Loucy (cell line): Measurements from ENCODE around the gene ROPN1B.
A peak's percentile ranks its signal among the peaks of the same experiment; 100 is the strongest.
"Not testable (repeated sequence)": the region's sequence is repeated elsewhere in the genome, so short reads cannot be mapped to it uniquely, and the experiment has no call there.

Experiments
- H2AFZ ChIP-seq: fragments of 200-600 bp; sonication (generic); 2 replicates; pipeline ENCODE4 v1.6.0; 2016; ENCODE audit warnings: antibody characterized with exemption, mild to moderate bottlenecking, low read length, moderate library complexity
- H3F3A ChIP-seq: fragments of 200-600 bp; 2 replicates; pipeline ENCODE4 v1.6.0; 2016; ENCODE audit warnings: antibody characterized with exemption, low read depth, mild to moderate bottlenecking
- H3K27me3 ChIP-seq: fragments of 200-600 bp; sonication (generic); 2 replicates; pipeline ENCODE4 v1.6.1; 2014; ENCODE audit warnings: low read length, mild to moderate bottlenecking; ENCODE audit not compliant: insufficient read depth, poor library complexity, severe bottlenecking
- H3K36me3 ChIP-seq: fragments of 200-600 bp; sonication (generic); 2 replicates; pipeline ENCODE4 v1.6.1; 2016; ENCODE audit warnings: low read length; ENCODE audit not compliant: insufficient read depth
- H3K4me1 ChIP-seq: fragments of 200-600 bp; sonication (generic); 2 replicates; pipeline ENCODE4 v1.5.1; 2014; ENCODE audit warnings: low read length, mild to moderate bottlenecking; ENCODE audit not compliant: insufficient read depth, poor library complexity, severe bottlenecking
- H3K4me2 ChIP-seq: fragments of 200-600 bp; sonication (generic); 2 replicates; pipeline ENCODE4 v1.6.0; 2014; ENCODE audit warnings: antibody characterized with exemption, low read length, low read depth, mild to moderate bottlenecking; ENCODE audit not compliant: poor library complexity, severe bottlenecking
- H3K4me3 ChIP-seq: fragments of 200-600 bp; sonication (generic); 2 replicates; pipeline ENCODE4 v1.5.1; 2014; ENCODE audit warnings: low read length, mild to moderate bottlenecking, mixed read lengths; ENCODE audit not compliant: poor library complexity, severe bottlenecking
- H3K79me2 ChIP-seq: fragments of 200-600 bp; sonication (generic); 2 replicates; pipeline ENCODE4 v1.6.1; 2014; ENCODE audit warnings: low read length; ENCODE audit not compliant: insufficient read depth
- H3K9ac ChIP-seq: fragments of 200-600 bp; sonication (generic); 2 replicates; pipeline ENCODE4 v1.6.0; 2014; ENCODE audit warnings: mild to moderate bottlenecking, low read depth, low read length, moderate library complexity; ENCODE audit not compliant: poor library complexity, severe bottlenecking
- H3K9me2 ChIP-seq: fragments of 200-600 bp; sonication (generic); replicated peaks from 2 replicates; pipeline ENCODE4 v1.6.1; 2016; ENCODE audit warnings: low read depth, low read length, mixed read lengths
- H3K9me3 ChIP-seq: fragments of 200-600 bp; sonication (generic); 2 replicates; pipeline ENCODE4 v1.6.1; 2014; ENCODE audit warnings: mild to moderate bottlenecking, antibody characterized with exemption, low read length, low read depth; ENCODE audit not compliant: insufficient read depth
- H4K20me1 ChIP-seq: fragments of 200-600 bp; sonication (generic); 2 replicates; pipeline ENCODE4 v1.6.0; 2014; ENCODE audit warnings: antibody characterized with exemption, low read length, mild to moderate bottlenecking; ENCODE audit not compliant: insufficient read depth, poor library complexity, severe bottlenecking
- TF ChIP-seq, protein P1 (sequence below): fragments of 200-600 bp; sonication (generic); conservative IDR thresholded peaks from 2 replicates; pipeline ENCODE4 v1.5.1; 2014; ENCODE audit warnings: mild to moderate bottlenecking, antibody characterized with exemption, low read length

ROPN1B gene

DNA sequence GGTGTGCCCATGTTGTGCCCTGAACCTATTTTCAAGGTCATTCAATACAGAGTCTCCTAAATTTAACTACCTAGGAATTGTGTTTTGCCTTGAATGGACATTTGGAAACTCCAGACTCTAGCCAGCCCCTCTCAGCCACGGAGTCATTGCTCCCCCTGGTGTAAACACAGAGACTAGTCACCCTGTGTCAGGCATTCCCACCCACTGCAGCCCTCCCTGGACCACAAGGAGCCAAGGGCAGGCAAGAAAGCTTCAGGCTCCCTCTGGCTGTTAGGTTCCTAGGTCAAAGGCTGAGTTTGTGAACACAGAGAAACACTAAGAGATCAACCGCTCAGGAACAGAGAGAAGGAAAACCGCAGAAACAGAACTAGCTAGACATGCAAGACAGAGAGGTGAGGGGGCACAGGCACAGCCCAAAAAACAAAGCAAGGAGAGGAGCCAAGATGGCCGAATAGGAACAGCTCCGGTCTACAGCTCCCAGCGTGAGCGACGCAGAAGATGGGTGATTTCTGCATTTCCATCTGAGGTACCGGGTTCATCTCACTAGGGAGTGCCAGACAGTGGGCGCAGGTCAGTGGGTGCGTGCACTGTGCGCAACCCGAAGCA, 32.7 kb upstream of the ROPN1B start:
- H2AFZ ChIP-seq: not testable (repeated sequence)

DNA sequence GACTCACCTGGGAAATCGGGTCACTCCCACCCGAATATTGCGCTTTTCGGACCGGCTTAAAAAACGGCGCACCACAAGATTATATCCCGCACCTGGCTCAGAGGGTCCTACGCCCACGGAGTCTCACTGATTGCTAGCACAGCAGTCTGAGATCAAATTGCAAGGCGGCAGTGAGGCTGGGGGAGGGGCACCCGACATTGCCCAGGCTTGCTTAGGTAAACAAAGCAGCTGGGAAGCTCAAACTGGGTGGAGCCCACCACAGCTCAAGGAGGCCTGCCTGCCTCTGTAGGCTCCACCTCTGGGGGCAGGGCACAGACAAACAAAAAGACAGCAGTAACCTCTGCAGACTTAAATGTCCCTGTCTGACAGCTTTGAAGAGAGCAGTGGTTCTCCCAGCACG, 32.1 kb upstream of the ROPN1B start:
- H2AFZ ChIP-seq, H3K4me3 ChIP-seq, H3K9me2 ChIP-seq, H3K36me3 ChIP-seq, H3K27me3 ChIP-seq, H4K20me1 ChIP-seq, H3K9ac ChIP-seq, H3K4me1 ChIP-seq, H3K4me2 ChIP-seq, H3K79me2 ChIP-seq, H3F3A ChIP-seq, H3K9me3 ChIP-seq: not testable (repeated sequence)

More for the DNA sequence above, 32.7 kb upstream of the ROPN1B start:
- not testable (repeated sequence) for H3K4me3 ChIP-seq, H3K4me2 ChIP-seq, H3K9me3 ChIP-seq, H3K36me3 ChIP-seq, H4K20me1 ChIP-seq, H3K9me2 ChIP-seq, H3K27me3 ChIP-seq, H3F3A ChIP-seq, H3K4me1 ChIP-seq, H3K9ac ChIP-seq, H3K79me2 ChIP-seq
- TF ChIP-seq, protein P1, sequence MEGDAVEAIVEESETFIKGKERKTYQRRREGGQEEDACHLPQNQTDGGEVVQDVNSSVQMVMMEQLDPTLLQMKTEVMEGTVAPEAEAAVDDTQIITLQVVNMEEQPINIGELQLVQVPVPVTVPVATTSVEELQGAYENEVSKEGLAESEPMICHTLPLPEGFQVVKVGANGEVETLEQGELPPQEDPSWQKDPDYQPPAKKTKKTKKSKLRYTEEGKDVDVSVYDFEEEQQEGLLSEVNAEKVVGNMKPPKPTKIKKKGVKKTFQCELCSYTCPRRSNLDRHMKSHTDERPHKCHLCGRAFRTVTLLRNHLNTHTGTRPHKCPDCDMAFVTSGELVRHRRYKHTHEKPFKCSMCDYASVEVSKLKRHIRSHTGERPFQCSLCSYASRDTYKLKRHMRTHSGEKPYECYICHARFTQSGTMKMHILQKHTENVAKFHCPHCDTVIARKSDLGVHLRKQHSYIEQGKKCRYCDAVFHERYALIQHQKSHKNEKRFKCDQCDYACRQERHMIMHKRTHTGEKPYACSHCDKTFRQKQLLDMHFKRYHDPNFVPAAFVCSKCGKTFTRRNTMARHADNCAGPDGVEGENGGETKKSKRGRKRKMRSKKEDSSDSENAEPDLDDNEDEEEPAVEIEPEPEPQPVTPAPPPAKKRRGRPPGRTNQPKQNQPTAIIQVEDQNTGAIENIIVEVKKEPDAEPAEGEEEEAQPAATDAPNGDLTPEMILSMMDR: peak; percentile 47

DNA sequence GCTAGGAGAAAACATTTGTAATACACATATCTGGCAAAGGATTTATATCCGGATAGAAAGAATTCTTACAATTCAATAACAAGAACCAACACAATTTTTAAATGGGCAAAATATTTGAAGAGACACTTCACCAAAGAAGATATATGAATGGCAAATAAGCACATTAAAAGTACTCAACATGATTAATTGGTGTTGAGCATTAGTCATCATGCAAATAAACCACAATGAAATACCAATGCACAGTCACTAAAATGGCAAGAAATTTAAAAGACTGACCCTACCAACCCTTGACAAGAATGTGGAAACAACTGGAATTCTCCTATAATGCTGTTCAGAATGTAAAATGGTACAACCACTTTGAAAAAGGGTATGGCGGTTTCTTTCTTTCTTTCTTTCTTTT, 21.2 kb upstream of the ROPN1B start:
- H3K9me3 ChIP-seq, H3K4me3 ChIP-seq, H2AFZ ChIP-seq, H3K9me2 ChIP-seq, H3K4me2 ChIP-seq, H4K20me1 ChIP-seq, H3K4me1 ChIP-seq, H3K79me2 ChIP-seq, H3K9ac ChIP-seq, H3K36me3 ChIP-seq, H3F3A ChIP-seq, H3K27me3 ChIP-seq: not testable (repeated sequence)

DNA sequence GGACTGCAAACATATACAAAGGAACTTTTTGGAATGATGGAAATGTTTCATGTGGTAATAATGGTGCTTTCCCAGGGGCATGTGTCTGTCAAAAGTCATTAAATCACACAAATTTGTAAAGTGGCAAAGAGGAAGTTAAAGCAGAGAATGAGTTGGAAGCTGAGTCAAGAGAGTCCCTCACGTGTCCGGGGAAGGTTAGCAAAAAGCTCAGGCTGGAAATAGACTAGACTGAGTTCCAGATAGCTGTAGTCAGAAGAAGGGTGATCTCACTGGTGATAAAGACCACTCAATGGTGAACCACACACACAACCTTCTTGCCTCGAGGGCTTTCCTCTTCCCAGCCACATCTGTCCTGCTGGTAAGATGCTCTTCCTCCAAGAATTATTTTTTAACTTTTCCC, 20.1 kb upstream of the ROPN1B start:
- H2AFZ ChIP-seq: not testable (repeated sequence)

DNA sequence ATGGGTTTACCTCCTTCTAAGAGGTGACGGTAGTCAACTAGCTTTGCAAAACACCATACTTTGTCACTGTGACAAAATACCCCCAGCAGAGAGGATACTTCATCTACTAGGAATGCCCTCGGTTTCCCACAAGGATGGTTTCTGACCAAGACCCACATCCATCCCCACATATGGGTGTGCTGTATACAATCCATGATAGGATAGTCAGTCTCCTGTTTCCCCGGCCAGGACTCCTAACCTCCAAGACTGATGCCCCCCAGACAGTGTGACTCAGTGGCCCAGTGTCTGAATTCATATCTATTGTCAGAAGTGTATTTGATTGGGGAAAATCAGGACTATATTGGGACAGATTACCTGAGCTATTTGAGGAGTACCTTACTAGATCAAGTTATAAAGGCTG, 17.8 kb upstream of the ROPN1B start:
- not testable (repeated sequence) for H3F3A ChIP-seq, H3K27me3 ChIP-seq, H3K9me2 ChIP-seq, H3K36me3 ChIP-seq, H3K4me3 ChIP-seq, H3K4me1 ChIP-seq, H4K20me1 ChIP-seq, H3K9ac ChIP-seq, H2AFZ ChIP-seq, H3K79me2 ChIP-seq, H3K9me3 ChIP-seq, H3K4me2 ChIP-seq

More for the DNA sequence above, 20.1 kb upstream of the ROPN1B start:
- H3K4me3 ChIP-seq, H4K20me1 ChIP-seq, H3K27me3 ChIP-seq, H3K4me2 ChIP-seq, H3K79me2 ChIP-seq, H3K9me3 ChIP-seq, H3K4me1 ChIP-seq, H3K36me3 ChIP-seq, H3F3A ChIP-seq, H3K9me2 ChIP-seq, H3K9ac ChIP-seq: not testable (repeated sequence)

DNA sequence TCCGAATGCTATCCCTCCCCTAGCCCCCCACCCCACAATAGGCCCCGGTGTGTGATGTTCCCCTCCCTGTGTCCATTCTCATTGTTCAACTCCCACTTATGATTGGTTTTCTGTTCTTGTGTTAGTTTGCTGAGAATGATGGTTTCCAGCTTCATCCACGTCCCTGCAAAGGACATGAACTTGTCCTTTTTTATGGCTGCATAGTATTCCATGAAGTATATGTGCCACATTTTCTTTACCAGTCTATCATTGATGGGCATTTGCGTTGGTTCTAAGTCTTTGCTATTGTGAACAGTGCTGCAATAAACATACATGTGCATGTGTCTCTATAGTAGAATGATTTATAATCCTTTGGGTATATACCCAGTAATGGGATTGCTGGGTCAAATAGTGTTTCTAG, 12.0 kb upstream of the ROPN1B start:
- not testable (repeated sequence) for H3K4me1 ChIP-seq, H4K20me1 ChIP-seq, H3K79me2 ChIP-seq, H3F3A ChIP-seq, H3K9me3 ChIP-seq, H3K27me3 ChIP-seq, H2AFZ ChIP-seq, H3K36me3 ChIP-seq, H3K9me2 ChIP-seq, H3K9ac ChIP-seq, H3K4me3 ChIP-seq, H3K4me2 ChIP-seq
